Jurkat, Clone E6-1 (cell line): ENCODE data around the gene THAP2. TPM values are rescaled to one million over a fixed set of nuclear protein-coding genes. Genes with fewer than 3 reads are reported as not detected.

Experiments used
- DNase-seq: peaks from one replicate; pipeline ENCODE4 v3.0.0-alpha.2; 2011; ENCODE audit warnings: low read depth, low spot score
- H3K4me3 ChIP-seq: 2 replicates; pipeline ENCODE4 v1.5.1; 2011; ENCODE audit warnings: mild to moderate bottlenecking, low read length, control low read depth, moderate library complexity
- polyA plus RNA-seq: library from polyadenylated mRNA; unstranded; fragments of >200 nt; gene quantifications from one replicate; pipeline ENCODE4 v1.2.1, GENCODE V29; 2012; ENCODE audit warnings: missing spikeins; ENCODE audit not compliant: insufficient read length, insufficient read depth

THAP2 gene
- 6.3 TPM for polyA plus RNA-seq

- peak within 1 kb of the TSS; percentile 98 for H3K4me3 ChIP-seq
- DNase-seq: peak; percentile 99
These were observed at the start of gene THAP2, which contains the start of gene ZFC3H1 for GRCh38 chr12:71663561-71664410. THAP2 (plus strand) TSS chr12:71664301; CDS start chr12:71664510, 209 bp downstream. ZFC3H1 (minus strand) TSS chr12:71663848; CDS start chr12:71663610, 238 bp downstream.

GRCh38 chr12:71621938-71622337, 42.2 kb upstream of the THAP2 start:
- no peak overlapping the region for H3K4me3 ChIP-seq
- no peak for DNase-seq

GRCh38 chr12:71625476-71625875, 38.6 kb upstream of the THAP2 start:
- DNase-seq: no peak
- no peak overlapping the region for H3K4me3 ChIP-seq

- DNase-seq: no peak
- no peak overlapping the region for H3K4me3 ChIP-seq
These were observed 38.0 kb upstream of the THAP2 start for GRCh38 chr12:71626098-71626497.

GRCh38 chr12:71626768-71627167, 37.3 kb upstream of the THAP2 start:
- no peak for DNase-seq
- no peak overlapping the region for H3K4me3 ChIP-seq

DNA sequence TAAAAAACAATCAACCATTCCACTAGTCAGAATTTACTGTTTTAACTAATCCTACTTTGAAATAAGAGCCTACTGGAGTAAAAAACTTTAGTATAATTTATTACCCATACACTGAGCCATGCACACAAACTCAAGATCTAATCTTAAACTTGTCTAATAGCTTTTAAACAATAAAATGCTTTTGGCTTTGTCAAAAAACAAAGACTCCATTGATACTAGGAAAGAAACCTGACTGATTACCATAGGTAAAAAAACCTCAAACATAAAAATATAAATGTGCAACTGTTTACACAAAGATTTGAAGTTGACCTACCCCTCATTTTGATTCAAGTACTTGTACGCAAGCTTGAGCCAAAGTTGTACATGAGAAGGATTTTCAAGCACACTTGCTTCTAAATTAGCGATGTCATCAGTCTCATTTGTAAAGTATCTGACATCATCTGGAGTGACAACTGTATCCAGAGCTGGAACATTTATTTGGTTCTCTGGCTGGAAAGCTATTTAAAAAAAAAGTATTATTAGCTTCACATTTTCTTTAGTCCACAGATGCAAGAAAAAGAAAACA, 36.6 kb upstream of the THAP2 start:
- DNase-seq: no peak
- H3K4me3 ChIP-seq: no peak overlapping the region

- no peak overlapping the region for H3K4me3 ChIP-seq
- peak; percentile 59 for DNase-seq
These were observed 27.4 kb upstream of the THAP2 start for GRCh38 chr12:71636704-71637115.

DNA sequence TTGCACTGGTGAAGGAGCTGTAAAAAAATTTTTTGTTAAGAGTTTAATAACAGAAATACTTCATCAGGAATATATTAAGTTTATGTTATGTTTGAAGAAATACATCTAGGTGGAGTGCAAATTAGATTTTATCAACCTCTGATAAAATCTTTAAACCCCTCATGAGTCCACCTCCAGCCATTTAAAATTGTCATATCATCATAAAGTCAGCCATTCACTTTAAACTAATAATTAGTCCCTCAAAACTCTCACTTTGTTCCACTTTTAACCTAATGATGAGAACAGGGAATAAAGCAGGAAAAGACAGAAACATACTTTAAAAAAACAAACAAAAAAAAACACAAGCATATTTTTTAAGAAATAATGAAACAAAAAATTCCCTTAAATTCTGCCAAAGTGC, 25.6 kb upstream of the THAP2 start:
- DNase-seq: no peak
- H3K4me3 ChIP-seq: no peak overlapping the region

DNA sequence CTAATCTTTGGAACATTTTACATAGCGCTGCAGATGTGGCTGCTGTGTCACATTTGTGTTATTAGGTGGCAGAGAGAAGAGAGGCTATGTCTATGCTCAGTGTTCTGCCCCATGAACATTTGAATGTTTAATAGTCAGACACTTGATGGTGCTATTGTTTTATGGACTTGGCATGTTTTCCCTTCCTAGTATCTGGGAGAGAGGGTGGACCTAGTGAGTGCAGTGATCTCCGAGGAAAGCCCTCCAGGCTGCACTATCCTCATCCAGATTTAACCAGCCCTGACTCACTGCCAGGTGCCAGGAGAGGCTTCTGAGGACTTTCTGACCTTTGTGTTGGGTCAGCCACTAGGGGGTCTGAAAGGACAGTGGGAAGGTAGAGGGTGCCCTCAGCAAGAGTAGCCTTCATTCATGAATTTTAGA, 24.8 kb upstream of the THAP2 start:
- no peak for DNase-seq
- no peak overlapping the region for H3K4me3 ChIP-seq

- DNase-seq: no peak
- H3K4me3 ChIP-seq: no peak overlapping the region
These were observed 23.8 kb upstream of the THAP2 start for GRCh38 chr12:71640316-71640715.

DNA sequence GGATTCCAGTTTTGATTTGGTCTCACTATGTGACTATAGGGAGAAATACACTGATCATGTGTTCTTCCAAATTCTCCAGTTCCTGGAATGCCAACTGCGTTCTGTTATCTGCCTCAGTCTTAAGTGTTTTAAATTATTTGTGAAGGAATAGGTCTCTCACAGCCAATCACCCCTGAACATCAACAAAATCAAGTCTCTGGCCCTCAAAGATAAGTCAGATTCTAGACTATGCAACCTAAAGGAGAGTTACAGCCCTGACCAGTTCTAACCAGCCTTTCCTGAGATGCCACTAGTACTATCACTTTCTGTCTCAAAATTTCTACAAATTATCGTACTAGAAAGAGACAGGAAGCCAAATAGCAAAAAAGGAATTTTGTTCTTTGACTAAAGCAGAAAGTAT, 22.7 kb upstream of the THAP2 start:
- no peak overlapping the region for H3K4me3 ChIP-seq
- DNase-seq: no peak

DNA sequence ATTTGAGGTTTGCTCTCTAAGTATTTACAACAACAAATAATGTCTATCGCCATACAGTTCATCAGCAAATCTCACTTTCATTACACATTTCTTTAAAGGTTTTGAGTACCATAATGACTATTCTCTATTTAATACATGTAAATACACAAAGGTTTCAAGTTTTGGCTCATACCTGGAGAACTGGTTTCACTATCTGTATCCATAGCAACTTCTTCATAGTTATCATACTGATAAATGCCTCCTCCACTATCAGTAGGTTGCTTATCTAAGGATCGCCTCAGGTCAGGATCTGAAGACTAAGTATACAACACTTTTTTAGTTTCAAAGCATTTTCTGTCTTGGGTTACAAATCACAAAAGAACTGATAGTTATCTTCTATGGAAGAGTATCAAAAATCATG, 21.8 kb upstream of the THAP2 start:
- no peak overlapping the region for H3K4me3 ChIP-seq
- DNase-seq: no peak

DNA sequence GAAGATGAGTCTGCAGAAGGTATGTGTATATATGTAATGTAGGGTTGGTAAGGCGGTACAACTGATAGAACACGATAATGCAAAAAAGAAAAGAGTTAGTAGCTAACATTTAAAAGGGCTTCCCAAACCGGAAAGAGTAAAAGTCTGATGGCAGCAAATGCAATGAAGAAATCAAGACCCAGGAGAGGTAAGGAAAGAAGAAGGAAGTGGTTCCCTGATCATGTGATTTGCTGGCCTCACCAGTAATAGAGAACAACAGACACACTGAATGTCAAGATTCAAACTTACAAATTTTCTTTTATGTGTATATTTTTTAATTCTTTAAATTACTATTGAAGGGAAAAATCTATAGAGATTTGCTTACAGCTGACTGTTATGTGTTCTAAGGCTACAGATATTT, 18.8 kb upstream of the THAP2 start:
- DNase-seq: no peak

GRCh38 chr12:71646512-71646911, 17.6 kb upstream of the THAP2 start:
- H3K4me3 ChIP-seq: no peak overlapping the region
- DNase-seq: no peak

More for the DNA sequence above, 18.8 kb upstream of the THAP2 start:
- H3K4me3 ChIP-seq: no peak overlapping the region

DNA sequence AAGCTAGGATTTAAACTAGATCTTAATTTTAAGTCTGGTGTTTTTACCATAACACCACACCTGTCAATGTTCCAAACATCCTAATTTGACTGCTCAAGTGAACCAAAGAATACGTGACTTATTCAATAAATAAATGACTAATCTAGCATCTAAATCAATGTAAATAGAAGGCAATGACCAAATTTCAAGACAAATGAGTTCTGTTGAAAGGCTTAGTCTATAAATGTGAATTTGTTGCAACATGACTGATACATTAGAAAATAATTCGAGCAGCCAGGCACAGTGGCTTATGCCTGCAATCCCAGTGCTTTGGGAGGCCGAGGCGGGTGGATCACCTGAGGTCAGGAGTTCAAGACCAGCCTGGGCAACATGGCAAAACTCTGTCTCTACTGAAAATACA, 15.6 kb upstream of the THAP2 start:
- DNase-seq: no peak
- H3K4me3 ChIP-seq: no peak overlapping the region

- DNase-seq: no peak
- no peak overlapping the region for H3K4me3 ChIP-seq
These were observed 14.7 kb upstream of the THAP2 start for GRCh38 chr12:71649401-71649800.

DNA sequence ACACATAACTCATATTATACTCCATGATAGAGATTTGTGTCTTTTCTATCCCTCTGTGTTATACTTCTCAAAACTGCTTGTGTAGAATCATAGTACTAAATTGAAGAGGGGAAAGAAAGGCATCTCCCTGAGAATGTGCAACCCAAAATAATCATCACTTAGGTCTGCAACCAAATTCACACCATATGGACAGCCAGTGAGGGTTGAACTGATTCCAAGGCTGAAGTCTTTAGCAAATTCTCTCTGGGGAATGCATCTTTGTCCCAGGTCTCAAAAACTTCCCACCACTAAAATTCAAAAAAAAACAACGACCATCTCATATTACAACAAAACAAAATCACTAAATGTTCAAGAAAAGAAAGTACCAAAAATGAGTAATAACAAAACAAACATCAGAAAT, 11.4 kb upstream of the THAP2 start:
- DNase-seq: no peak
- no peak overlapping the region for H3K4me3 ChIP-seq

GRCh38 chr12:71653137-71653536, 11.0 kb upstream of the THAP2 start:
- H3K4me3 ChIP-seq: no peak overlapping the region
- DNase-seq: no peak

DNA sequence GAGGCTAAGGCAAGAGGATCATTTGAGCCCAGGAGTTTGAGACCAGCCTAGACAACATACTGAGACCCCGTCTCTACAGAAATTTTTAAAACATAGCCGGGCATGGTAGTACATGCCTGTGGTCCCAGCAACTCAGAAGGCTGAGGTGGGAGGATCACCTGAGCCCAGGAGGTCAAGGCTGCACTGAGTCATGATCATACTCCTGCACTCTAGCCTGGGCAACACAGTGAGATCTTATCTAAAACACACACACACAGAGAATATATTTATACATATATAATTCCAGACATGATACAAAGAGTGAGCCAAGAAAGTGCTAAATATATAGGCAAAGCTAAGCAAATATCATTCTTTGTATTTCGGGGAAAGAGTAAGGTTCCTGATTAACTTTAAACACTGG, 9.9 kb upstream of the THAP2 start:
- no peak for DNase-seq
- no peak overlapping the region for H3K4me3 ChIP-seq

- no peak for DNase-seq
- H3K4me3 ChIP-seq: no peak overlapping the region
These were observed 8.6 kb upstream of the THAP2 start for GRCh38 chr12:71655495-71655894.

DNA sequence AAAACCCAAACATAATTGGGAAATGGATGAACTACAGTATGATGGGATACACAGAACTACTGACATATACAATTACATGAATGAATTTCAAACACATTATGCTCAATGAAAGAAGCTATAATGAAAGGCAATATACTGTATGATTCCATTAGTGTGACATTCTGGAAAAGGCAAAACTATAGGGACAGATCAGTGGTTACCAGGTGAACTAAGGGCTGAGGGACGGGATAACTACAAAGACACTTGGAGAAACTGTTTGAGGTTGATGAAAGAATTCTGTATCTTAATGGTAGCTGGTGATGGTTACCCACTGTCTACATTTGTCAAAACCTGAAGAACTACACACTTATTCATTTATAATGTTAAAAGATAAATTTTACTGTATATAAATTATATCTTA, 8.2 kb upstream of the THAP2 start:
- no peak overlapping the region for H3K4me3 ChIP-seq
- no peak for DNase-seq
